ENCODE results near the gene SIMC1.

Gene SIMC1

DNA sequence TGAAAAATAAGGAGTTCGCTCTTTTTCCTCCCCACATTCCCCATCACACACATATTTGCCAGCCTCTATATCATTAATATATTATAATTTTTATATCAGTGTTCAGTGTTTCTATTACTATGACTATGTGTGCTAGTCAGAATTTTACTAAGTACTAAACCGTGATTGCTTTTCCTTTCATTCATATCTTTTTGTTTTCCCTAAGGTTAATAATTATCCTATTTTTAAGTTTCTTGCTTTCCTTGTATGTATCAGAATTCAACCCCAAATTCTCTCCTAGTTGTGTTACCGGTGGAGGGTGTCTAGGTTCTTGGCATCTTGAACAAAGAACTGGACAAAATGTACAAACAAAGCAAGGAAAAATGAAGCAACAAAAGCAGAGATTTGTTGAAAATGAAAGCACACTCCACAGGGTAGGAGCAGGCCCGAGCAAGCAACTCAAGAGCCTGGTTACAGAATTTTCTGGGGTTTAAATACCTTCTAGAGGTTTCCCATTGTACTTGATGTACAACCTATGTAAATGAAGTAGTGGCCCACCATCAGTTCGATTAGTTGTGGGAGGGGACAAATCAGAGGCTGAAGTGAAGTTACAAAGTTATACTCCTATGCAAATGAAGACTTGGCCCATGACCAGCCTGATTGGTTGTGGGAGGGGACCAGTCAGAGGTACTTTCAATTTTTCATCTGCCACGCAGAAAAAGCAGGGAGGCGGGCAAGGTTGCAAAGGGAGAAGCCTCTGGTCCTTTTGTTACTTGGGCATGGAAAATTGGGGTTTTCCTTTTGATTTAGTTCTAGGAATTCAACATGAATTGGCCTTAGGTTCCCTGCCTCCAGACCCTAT, 79.5 kb downstream of the SIMC1 start:
- no peak for DNase-seq (ENCODE audit: low spot score)

DNA sequence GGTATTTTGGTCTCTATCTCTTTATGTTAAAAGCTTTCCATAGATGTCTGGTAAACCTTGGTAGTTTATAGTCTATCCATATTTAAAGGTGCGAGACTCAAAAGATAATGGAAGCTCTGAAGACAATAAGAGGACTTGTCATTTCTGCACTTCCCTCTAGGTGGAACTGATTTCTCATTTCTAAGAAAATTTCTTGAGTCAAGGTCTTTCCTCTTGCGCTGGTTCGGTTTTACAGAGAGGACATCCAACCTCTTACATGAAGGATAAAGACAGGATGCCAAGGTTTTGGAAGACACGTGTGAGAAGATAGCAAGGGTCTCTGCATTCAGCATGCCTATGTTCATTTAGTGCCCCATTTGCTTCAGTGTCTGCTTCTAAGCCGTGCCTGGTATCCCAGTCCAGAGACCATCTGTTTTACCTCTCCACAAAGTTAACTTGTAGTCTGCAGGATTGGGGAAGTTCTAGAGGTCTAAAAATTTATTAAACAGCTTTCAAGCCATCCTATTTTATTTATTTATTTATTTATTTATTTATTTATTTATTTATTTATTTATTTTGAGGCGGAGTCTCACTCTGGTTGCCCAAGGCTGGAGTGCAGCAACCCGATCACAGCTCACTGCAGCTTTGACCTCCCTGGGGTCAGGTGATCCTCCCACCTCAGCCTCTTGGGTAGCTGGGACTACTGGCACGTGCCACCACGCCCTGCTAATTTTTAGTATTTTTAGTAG, 81.8 kb downstream of the SIMC1 start:
- no peak for DNase-seq (ENCODE audit: low spot score)

DNA sequence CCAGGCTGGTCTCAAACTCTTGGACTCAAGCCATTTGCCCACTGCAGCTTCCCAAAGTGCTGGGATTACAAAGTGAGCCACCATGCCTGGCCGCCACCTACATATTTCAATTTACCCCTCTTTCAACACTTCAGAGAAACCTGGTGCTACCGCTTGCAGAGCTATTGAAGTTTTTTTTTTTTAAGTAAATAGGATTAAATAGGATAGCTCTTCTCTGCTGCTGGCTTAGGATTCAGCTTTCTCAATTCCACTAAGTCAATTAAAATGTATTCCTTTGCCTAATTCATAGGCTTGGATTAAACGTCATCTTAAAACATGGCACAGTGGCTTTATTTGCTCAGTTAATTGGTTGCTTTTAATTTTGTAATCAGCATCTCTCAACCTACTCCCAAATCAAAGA, 82.4 kb downstream of the SIMC1 start:
- DNase-seq (ENCODE audit: low spot score) = no peak

DNA sequence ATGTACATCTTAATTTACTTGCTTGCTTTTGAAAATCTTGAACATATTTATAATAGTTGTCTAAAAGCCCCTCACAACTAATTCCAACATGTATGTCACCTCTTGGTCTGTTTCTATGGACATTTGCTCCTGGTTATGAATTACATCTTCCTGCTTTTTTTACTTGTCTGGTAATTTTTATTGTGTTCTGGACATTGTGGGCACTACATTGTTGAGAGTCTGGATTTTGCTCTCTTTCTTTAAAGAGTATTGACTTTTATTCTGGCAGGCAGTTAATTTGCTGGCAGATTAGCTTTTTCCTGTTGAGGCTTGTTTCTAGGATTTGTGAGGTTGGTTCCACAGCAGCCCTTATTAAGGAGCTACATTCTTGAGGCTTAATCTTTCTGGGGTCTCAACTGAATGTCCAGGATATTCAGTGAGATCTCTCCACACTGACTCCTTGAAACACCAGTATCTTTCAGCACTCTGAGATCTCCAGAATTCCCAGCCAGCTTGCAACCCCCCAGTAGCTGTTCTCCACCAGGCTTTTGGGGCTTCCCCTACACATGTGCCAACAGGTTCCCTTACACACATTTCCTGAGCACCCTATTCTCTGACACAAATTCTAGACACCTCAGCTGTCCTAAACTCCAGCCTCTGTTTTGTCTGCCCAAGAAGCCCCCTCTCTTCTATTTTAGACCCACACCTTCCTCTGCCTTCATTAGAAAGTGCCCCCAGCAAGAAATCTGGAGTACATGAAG, 96.0 kb downstream of the SIMC1 start:
- no peak for DNase-seq (ENCODE audit: low spot score)

DNA sequence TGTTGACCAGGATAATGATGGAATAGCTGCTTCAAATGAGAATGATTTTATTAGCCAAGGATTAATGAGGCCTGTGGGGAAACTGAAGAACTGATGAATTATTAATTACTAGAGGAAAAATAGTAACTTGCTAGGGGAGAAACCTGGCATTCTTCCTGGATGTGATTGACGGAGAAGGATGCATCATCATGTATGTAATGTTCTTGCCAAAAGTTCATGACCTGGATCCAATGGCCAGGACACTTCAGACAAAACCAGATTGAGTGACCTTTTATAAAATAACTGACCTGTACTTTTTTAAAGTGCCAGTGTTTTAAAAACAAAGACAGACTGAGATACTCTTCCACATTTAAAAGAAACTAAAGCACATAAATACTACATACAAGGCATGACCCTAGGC, 99.7 kb downstream of the SIMC1 start:
- DNase-seq (ENCODE audit: low spot score) = no peak

DNA sequence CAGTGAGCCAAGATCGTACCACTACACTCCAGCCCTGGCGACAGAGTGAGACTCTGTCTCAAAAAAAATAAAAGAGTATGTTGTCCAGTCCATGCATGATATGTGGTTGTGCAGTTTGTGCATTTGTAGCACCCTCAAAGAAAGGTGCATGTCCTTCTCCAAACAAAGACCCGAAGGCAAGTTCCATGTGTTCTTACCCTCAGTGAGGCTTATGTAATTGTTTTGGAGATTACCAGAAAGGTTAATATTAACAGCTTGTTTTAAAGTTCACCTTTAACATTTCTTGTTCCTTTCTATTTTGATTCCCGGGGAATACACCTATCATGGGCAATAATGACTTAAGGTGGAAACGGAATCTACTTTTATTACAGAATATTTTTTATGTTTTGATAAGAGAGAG, 101.1 kb downstream of the SIMC1 start:
- DNase-seq (ENCODE audit: low spot score) = no peak

DNA sequence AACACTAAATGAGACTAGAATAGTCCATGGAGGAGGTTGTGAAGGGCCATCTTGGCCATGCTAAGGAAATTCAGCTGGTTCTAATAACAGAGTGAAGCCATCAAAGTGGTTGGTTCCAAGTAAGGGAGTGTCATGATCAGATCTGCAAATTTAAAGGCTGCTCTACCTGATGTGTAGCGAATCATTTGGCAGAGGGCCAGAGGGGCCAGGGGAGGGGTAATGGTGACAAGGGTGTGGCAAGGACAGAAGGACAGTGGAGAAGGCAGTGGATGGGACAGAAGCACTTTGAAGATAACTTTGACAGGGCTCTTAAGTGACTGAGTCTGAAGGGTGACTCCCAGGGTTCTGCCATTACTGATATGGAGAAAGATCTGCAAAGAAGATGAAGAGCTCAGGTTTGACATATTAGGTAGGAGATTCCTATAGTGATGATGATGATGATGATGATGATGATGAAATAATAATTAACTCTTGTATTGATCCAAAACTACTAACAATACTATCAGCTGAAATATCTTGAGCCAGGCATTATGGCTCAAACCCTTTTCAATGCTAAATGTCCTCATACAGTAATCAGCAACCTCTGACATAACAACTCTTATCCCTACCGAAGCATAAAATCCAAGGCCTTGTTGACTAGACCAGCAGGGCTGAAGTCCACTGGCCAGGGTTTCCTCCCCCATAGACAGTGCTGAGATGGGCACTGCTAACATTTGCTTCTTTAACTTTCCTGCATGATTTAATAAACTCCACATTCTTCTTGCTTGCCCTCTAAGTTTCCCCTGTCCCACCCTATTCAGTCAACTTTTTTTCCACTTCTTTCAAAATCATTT, 103.3 kb downstream of the SIMC1 start:
- DNase-seq (ENCODE audit: low spot score) = no peak

DNA sequence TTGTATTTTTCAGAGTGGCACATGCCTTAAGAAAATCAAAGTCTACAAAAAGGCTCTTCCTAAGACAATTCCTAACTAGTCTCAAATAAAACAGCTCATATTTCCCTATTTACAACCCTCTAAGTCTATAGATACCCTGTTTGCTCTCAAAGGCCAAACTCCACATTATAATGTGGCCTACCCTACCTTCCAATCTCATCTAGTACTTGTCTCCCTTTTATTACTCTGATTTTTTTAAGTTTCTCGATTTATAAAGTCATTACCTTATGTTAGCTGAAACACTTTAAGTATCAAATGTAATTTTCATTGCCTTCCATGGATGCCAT, 103.9 kb downstream of the SIMC1 start:
- DNase-seq (ENCODE audit: low spot score) = no peak

DNA sequence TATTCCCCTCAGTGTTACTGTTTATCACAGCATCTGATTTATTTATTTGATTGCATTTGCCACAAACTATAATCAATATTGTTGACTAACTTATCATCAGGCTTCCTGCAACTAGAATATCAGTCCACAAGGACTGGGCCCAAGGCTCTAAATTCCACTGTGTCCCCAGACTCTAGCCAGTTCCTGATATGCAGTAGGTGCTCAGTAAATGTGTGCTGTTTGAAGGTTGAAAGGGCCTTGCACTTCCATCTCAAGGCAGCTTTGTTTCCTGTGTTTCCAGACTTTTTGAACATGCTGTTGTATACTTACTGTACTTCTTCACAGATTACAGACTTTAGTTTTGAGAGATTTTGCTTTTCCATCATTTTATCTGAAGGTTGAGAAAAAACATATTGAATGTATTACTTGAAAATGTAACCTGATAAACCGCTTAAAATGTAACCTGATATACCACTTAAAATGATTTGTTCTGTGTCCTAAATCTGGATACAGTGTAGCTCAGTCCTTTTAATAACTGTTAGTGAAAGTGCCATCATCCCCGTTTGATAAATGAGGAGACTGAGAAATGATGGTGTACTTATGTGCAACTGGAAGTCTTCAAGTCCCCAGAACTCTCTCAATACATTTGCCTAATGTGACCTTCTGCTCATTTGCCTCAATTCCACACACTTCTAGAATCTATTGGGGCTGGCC, 104.7 kb downstream of the SIMC1 start:
- DNase-seq (ENCODE audit: low spot score) = no peak

DNA sequence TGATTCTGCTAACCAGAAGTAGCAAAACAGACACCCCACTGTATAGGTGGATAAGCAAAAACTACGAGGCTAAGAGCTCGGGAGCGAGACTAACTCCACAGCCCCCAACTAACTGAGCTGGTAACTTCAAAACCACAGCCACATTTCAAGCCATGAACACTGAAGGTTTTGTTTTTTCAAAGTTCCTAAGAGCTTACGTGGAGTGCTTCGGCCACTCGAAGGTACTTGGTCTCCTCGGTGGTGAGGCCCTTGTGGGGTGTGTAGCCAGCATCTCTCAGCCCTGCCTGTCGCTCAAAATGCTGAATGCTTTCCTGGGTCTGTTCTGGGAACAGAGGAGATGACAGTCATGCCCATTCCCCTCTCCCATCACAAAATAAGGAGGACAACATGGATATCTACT, 112.2 kb downstream of the SIMC1 start:
- no peak for DNase-seq (ENCODE audit: low spot score)

DNA sequence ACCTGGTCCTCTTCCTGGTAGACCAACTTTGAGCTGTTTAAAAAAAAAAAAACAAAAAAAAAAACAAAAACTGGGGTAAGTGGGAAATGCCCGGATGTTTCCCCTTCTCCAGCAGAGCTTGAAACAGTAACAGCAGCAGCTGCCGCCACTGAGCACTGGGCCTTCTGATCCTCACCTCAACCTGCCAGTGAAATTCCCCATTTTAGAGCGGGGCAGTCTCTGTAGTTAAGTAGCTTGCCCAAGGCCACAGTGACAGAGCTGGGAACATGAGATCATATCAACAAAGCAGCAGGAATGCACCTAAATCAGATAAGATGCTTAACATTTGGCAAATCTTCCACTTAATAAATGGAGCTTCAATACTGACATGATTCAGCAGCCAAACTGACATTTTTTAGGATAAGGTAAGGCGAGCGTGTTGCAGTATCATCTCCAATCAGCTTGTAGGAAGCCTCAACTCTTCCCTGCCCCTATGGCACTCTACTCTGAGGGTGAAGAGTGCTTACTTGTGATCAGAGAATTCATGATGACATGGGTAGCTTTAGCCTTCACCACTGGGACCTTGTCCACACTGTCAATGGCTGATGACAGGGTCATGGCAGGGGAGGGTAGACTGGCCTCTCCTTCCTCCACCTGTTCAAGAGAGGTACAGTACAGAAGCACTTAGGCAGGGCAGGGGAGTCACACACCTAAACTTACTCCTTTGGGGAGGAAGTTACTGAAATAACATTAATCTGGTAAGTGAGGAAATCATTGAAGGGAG, 114.1 kb downstream of the SIMC1 start:
- DNase-seq (ENCODE audit: low spot score) = no peak

DNA sequence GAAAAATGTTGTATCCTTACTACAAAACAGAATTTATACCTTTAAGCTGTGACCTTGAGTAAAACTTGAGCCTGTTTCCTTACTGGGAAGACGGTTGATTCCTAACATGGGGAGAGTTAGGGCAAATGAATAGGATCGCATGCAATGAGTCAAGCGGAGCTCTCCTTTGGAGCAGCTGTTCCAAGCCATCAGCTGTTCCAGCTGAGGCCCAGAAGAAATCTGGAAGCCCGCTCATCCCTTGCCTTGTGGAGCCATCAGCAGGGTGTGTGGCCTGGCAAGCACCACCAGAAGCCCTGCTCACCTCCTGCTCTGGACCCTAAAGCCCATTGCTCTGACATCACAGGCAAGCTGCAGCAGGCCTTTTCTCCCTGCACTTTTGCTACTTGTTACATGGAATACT, 115.3 kb downstream of the SIMC1 start:
- no peak for DNase-seq (ENCODE audit: low spot score)

DNA sequence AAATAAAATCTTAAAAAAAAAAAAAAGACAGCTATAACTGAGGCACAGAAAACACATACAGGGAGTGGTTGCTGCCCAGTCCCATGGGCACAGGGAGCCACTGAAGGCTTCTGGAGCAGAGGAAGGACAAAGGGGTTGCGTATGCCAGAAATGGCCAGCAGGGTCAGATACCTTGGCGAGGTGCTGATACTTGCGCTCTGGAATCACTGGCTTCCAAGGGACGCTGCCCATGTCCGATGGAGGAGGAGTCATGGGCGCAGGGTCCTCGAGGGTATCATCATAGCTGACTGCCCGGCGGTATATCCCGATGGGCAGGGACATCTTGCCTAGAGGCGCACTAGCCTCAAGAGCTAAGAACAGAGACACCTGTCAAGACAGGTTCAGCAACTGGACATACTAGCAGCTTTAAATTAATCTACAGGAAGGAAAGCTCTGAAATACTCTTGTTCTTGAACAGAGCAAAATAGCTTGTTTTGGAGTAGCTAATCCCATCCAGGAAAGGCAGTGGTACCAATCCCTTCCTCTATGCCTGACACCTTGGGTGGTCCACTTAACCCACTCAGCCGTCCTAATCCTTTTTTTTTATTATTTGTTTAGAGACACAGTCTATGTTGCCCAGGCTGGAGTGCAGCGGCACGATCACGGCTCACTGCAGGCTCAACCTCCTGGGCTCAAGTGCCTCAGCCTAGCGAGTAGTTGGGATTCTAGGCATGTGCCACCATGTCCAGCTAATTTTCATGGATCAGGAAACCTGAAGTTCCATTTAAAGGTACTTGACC, 117.4 kb downstream of the SIMC1 start:
- DNase-seq (ENCODE audit: low spot score) = peak; percentile 31

DNA sequence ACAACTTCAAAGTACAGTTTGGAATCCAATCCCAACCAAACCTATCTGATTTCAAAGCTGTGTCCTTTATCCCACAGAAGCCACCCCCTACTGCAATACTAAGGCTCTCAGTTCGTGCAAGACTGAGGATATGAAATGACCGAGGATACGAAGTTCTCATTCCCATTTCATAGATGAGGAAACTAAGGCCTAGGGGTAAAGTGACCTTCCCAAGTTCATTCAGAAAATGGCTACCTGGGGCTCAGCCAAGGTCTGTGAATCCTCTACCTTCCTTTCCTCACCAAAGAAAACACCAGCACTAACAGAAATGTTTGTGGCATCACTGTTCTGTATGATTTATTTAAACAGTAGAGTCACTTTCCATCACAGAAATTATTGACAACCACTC, 117.9 kb downstream of the SIMC1 start:
- no peak for DNase-seq (ENCODE audit: low spot score)

DNA sequence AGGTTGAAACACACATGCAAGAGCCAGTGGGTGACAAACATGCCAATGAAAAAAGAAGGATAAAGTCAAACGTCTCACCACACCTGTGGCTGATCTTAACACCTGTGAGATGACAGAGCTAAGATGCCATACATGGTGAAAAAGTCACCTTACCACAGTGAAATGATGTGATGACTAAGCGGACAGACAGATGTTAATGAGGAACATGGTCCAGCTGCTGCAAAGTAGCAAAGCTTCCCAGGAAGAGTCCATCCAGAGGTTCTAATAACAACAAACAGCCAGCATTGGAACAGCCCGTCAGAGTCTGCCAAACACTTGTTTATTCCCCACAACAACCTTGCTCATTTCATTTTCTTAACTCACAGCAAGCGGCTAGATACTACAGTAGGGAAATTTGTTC, 121.4 kb downstream of the SIMC1 start:
- DNase-seq (ENCODE audit: low spot score) = no peak

DNA sequence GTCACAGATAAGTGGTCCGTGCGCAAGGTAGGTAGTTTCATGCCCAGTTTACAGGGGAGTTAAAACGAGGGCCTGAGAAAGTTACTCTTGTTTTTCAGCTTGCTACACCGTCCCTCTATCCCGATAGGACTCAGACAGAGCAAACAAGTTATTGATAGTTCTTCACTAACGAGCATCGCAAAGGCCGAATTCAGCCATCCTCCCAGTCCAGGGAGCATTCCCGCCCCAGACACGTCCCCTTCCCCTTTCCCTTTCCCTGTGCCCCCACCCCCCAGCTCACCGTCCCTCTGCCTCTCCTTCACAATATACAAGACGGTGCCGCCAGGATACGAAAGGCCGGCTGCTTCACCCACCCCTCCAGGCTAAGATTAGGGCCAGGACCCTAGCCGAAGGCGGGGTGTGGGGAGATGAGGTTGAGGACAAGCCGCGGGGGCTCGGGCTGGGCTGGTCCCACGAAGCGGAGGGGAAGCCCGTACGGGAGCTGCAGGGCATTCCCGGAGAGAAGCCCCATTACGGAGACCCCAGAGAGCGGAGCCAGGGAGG, 122.7 kb downstream of the SIMC1 start:
- no peak for DNase-seq (ENCODE audit: low spot score)

DNA sequence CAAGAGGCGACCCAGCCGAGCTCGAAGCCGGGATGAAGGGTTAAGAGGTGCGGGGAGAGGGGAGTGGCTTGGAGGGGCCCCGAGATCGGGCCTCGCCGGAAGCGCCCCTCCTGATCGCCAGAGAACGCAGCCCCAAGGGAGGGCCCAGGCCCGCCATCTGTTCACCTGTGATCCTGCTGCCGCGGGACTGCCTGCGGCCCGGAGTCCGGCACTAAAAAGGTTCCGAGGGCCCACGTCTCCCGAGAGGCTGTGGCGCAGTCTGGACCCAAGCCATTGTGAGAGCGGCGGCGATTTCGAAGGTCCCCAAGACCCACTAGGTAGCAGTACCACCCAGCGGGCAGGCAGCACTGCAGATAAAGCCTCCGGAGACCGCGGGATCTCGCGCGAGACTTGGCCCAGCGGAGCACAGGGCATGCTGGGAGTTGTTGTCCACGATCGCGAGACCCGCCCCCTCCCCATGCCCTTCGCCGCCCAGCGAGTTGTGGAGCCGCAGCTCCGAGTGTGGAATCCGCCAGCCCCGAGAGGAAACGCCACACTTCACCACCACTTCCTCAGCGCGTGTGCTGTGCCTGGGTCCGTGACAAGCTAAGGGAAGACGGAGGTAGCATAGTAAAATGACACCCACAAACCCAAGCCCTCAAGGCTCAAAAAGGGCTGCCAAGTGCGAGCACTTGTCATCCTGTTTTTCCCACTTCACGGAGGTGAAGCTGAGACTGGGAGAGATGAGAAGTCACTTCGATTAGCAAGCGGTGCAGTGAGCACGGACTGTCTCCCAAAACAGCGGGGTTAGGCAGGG, 123.4 kb downstream of the SIMC1 start, which contains the start of gene KIAA1191:
TSS of gene KIAA1191 (minus strand) at position 328 of the 796 bp plus-strand sequence. CDS start 2,256 bp downstream, outside the sequence.
- peak; percentile 89 for DNase-seq (ENCODE audit: low spot score)

DNA sequence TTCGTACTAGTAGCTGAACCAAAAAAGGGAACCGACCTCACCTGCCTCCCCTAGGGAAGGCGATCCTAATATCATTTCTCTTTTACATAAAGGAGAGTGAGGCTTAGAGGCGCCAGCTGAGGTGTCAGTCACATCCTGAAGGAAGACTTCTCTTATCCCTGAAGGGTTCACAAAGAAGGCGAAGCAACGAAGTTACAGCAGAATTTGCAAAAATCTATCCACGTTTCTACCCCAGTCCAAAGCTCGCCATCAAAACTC, 123.9 kb downstream of the SIMC1 start:
- no peak for DNase-seq (ENCODE audit: low spot score)

DNA sequence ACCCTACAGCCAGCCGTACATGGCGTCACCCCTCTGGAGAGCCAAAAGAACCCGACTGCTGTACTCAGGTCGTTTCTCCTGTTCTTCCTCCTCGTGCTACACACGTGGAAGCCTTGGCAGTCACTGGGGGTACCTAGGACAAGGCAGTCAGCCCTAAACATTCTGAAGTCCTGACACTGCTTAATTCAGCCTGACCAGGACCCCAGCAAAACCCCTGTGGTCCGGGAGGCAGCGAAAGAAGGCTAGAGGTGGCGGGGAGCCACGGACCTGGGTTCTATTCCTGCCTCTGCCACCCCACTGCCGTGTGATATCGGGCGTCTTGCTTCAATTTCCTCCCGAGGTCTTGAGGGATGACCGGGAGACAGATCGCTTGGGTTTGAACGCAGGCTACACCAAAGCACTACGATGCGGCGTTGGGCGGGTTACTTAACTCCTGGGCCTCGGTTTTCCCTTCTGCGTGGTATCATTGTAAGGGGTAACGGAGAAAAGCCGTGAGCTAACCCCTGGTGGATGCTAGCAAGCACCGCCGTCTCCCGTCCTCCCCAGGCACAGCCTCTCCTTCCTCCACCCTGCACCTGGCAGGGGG, 126.6 kb downstream of the SIMC1 start:
- no peak for DNase-seq (ENCODE audit: low spot score)
